AML-193 (cell line): Measurements from ENCODE around the gene SCRT2.
A peak's percentile ranks its signal among the peaks of the same experiment; 100 is the strongest.

Experiments used
- DNase-seq, 2 experiments: peaks; one replicate each; lab custom pipeline; 2025; lab: John Stamatoyannopoulos, UW

Gene SCRT2

DNA sequence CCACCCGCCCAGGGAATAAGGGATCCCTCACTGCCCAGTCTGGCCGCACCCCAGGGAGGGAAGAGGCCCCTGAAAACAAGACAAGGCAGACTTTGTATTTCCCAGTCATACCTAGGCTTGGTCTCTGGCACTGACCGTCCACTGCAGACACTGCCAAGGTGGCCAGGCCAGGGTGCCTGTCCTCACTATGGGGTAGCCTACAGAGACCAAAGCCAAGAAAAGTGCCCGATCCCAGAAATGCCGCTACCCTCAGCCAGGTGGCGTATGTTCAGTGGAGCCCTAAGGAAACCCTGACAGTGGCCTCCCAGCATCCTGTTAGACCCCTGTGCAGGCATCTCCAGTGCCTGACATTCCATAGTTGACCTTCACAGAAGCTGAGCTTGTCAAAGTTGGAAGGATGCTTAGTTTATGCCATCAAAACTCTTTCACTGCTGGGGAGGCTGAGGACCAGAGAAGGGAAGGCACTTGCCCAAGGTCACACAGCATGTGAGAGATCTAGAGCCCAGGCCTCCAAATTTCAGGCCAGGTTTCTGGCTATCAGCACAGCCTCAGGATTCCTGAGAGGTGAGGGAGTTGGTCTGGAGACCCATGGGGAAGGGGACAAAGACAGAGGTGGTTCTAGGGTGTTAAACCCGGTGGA lies 2.5 kb downstream of the SCRT2 start:
- DNase-seq: peak in 1 of 2 experiments; percentile 8

DNA sequence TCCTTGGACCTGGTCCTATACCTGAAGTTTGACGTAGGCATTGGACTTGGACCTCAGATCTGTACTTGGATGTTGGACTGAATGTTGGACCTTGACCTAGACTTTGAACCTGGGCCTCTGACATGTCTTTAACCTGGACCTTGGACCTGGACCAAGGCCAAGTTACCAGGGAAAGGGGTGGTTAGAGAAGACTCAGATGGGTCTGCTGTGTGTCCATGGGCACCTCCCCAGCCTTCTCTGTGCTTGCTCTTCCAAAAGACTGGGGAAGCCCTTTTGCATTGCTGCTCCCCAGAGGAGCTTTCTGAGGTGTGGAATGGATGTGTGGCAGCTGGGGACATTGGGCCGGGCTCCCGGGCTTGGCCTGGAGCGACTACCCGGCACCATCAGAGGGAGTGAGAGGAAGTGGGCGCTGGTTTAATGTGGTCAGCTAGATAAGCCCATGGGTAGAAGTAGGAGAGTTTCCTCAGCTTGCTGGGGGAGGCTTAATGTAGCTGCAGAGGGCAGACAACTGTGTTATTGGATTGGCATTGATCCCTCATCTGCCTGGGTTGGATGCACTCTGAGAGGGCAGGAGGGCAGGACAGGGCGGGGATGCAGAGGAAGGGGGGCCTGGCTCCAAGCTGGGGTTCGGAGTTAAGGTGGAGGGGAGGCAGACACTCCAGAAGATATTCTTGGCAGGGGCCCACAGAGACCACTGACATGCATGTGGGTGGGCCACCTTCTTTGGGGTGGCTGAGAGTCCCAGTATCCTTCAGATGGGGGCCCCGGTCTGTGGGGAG lies 4.2 kb downstream of the SCRT2 start:
- DNase-seq: no peak

DNA sequence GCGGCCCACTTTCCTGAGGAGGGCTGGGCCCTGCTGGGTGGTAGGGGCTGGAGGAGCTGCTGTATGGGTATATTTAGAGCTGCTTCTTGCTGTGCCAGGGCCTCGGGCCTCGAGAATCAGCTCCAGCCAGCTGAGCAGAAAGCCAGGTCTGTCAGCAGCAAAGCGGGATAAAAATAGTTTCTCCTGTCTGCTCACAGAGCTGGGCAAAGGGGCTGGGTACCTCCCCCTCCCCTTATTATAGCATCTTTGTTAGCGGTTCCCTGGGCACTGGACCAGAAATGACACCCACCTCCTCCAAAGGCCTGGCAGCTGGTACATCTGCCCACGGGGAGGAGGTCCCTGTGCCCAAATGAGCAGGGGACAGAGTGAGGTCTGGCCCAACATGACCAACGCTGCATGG lies 6.0 kb downstream of the SCRT2 start:
- no peak for DNase-seq

DNA sequence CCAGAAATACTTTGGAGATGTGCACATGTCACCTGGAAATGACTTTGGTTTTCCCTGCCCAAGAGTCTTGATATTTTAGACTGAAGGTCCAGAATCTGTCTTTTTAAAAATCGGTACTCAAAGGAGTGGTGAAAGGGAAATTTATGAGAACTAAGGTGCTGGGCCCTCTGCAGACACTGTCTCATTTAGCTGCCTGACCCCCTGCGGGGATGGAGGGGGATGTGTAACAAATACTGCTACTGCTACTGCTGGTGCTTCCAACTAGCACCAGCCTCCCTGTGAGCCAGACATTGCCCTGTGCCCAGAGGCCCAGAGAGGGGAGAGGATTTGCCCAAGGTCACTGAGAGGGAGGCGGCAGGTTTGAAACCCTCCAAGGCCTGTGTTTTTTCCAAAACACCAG lies 7.0 kb downstream of the SCRT2 start:
- no peak for DNase-seq

- no peak for DNase-seq
These were observed 7.6 kb downstream of the SCRT2 start for GRCh38 chr20:668050-668449.

DNA sequence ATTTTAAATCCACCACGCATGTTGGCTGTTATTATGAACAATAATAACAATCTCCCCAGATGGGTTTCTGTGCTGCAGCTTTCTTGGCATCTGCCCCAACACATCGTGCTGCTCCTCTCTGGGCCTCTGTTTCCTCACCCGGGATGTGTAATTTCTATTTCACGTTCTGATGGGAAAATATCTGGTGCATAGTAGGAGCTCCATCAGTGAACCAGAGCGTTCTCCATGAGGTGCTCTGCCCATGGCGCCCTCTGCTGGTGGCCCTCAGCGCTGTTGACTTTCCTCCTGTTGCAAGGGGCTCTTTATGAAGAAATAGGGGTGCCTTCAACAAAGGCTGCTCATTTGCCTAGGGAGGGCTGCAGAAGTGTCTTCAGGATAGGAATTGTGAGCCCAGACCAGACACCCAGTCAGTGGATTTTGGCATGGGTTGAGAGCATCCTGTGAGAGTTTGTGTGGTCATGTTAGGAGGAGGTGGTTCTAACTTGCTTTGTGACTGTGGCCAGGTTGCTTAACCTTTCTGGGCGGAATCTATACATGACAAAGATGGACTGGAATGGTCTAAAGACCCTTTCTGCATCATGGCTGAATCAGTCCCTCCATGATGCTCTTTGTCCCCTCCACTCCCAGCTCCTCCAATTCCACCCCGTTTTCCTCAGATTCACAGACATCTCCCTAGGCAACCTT lies 8.1 kb downstream of the SCRT2 start:
- peak; percentile 18 to 43 for DNase-seq

GRCh38 chr20:666877-667276 lies 8.7 kb downstream of the SCRT2 start:
- DNase-seq: no peak

- DNase-seq: no peak
These were observed 10.3 kb downstream of the SCRT2 start for GRCh38 chr20:665276-665675.

- DNase-seq: no peak
These were observed 11.0 kb downstream of the SCRT2 start for GRCh38 chr20:664576-664975.

DNA sequence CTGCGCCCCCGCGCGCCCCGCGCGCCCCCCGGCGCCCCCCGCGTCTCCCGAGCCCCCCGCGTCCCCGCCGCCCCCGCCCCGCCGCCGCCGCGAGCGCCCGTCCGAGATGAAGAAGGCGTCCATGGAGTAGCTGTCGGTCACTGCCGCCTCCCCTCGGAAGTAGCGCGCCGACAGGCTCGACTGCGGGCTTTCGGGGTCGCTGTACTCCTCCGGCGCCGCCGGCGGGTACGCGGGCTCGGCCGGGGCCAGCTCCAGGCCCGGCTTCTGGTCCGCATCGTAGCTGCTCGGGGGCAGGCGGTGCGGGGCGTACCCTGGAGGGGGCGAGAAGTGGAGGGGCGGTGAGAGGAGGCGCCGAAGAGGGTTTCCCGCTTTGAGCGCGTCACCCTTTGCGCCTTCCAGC lies 11.5 kb downstream of the SCRT2 start:
- no peak for DNase-seq

GRCh38 chr20:663315-664090 lies 12.1 kb downstream of the SCRT2 start:
- no peak for DNase-seq

- DNase-seq: no peak
These were observed 13.1 kb downstream of the SCRT2 start for GRCh38 chr20:662277-663192.

DNA sequence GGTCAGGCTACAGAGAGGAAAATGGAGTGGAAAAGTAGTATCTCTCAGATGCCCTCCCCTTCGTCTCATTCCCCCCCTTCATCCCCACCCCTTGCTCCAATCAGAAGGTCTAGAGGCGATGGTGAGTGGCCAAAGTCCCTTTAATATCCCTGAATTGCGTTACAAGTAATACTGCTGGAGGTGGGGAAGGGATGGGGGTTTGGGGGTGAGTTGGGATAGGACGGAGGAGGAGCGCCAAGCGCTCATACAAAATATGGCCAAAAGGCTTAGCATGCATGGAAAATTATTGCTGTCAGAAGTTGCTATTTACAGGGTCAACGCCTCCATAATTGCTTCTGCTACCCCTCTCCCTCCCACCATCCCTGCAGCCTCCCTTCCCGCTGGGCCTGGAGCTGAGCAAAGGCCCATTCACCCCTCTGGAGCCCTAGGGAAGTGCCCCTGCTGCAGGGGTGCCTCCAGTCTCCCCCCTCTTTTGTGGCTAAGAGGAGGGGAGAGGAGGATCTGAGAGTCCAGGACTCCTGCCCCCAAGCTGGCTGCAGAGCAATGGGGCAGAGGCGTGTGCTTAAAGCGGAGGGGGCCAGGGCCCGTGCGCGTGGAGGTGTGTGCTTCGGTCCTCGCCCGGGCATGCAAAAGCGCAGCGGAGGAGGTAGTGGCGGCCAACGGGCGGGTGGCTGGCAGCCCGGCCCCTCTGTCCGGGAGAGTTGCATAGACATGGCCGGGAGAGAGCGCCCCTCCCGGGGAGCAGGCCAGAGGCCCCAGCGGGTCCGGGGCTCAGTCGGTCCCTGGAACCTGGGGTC lies 13.9 kb downstream of the SCRT2 start:
- DNase-seq: no peak

DNA sequence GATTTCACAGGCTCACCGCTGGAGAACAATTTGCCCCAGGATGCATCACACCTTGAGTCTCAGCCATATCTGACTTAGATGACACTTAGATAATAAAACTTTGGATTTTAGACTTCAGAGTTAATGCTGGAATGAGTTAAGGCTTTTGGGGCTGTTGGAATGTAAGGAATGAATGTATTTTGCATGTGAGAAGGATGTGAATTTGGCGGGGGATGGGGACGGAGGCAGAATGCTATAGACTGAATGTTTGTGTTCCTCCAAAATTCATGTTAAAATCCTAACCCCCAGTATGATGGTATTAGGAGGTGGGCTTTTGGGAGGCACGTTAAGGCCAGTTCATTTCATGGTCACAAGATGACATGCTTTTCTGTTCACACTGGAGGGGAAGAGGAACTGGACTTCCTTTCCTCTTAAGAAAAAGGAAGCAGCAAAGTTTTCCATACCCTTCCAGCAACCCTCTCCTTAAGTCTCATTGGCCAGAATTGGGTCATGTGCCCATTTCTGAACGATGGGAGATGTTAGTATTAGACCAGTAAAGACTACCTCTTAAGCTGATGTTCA lies 16.8 kb downstream of the SCRT2 start:
- DNase-seq: no peak

DNA sequence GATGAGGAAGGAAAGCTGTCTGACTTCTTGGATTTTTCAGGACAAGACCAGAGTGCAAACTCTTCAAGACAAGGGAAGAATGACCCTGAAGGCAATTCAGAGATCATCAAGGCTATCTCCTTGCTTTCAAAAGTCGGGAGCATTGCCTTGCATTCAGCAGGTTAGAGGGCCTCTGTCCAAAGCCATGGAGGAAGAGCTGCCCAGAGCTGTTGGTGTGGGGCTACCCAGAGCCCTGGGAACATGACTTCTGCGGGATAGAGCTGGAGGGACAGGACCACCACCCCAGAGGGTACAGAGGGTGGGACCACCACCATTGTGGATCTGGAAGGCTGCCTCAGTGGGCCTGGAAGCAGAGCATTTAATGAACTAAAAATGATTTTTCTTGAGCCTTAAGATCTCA lies 17.4 kb downstream of the SCRT2 start:
- DNase-seq: no peak

DNA sequence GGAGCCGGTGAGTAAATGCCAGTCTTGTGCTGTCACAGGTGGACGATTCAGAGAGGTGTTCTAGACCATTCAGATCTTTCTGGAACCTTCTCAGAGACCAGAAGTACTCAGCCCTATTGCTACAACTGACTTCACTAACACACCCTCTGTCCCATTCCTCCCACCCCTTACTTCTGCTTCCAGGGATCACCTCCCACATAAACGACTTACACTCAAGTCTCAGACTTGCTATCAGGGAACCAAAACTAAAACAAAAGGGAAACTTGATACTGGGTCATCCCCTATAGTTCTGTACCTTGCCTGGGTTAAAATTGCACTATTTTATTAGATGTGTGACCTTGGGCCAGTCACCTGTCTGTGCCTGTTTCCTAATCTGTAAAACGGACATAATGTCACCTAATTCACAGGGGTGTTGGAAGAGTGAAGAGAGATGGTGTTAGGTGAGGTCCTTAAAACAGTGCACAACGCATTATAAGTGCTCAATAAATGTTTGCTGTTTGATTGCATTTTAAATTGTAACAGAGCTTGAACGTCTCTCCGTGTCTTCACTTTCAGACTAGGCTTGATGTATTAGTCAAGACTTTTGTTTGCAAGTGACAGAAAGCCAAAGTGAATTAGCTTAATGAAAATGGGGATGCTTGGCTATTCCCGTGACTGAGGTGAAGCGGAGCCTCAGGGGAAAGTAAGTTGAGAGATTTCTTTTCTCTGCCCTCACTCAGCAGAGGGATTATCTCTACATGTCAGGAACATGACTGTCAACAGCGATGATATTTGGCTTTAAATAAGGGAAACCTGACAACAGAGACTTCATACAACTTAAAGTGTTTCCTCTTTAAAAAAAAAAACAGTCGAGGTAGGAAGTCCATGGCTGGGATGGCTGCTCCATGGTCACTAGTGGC lies 19.6 kb downstream of the SCRT2 start:
- no peak for DNase-seq

DNA sequence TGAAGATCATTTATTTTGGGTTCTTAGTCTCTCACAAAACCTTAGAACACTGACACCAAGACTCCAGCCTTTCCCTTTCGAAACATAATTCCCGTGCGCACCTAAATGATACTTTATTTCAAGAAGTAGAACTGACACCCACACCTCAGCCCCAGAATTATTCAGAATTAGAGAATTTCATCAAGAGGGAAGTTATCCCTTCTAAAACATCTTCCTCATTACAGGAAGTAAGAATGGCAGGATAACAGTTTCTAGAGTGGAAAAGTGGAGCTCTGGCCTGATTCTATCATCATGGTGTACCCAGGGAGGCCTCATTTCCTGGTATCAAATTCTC lies 21.2 kb downstream of the SCRT2 start:
- DNase-seq: no peak

- DNase-seq: no peak
These were observed 21.8 kb downstream of the SCRT2 start for GRCh38 chr20:653590-654416.
